ENCODE data around the gene ALCAM.

- TF ChIP-seq, protein P1, sequence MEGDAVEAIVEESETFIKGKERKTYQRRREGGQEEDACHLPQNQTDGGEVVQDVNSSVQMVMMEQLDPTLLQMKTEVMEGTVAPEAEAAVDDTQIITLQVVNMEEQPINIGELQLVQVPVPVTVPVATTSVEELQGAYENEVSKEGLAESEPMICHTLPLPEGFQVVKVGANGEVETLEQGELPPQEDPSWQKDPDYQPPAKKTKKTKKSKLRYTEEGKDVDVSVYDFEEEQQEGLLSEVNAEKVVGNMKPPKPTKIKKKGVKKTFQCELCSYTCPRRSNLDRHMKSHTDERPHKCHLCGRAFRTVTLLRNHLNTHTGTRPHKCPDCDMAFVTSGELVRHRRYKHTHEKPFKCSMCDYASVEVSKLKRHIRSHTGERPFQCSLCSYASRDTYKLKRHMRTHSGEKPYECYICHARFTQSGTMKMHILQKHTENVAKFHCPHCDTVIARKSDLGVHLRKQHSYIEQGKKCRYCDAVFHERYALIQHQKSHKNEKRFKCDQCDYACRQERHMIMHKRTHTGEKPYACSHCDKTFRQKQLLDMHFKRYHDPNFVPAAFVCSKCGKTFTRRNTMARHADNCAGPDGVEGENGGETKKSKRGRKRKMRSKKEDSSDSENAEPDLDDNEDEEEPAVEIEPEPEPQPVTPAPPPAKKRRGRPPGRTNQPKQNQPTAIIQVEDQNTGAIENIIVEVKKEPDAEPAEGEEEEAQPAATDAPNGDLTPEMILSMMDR (IDR thresholded peaks at IDR 0.05): no peak
- TF ChIP-seq POLR2A (IDR thresholded peaks at IDR 0.05): no peak
Measured at GRCh38 chr3:105459566-105460290, 93.0 kb downstream of the ALCAM start.

All from uterus (tissue), 2 donors.